PC-9 (cell line): ENCODE data around the gene SDSL. TPM values are rescaled to one million over a fixed set of nuclear protein-coding genes. Genes with fewer than 3 reads are reported as not detected.

Experiments
- BruUV-seq: library from RNA; stranded (reverse); fragments of 400-500 nt; replicated peaks from 2 replicates; lab custom pipeline; 2021; lab: Mats Ljungman, UMichigan
- CTCF ChIA-PET: fragments of 300-600 bp; sonication (Branson Sonifier 250); formaldehyde crosslinking; loops from one replicate; lab custom pipeline; 2022; ENCODE audit warnings: antibody characterized with exemption; lab: Charles Lee
- POLR2A ChIA-PET: fragments of 300-600 bp; sonication (Branson Sonifier 250); formaldehyde crosslinking; loops from one replicate; lab custom pipeline; 2022; ENCODE audit warnings: antibody characterized with exemption; ENCODE audit not compliant: unreplicated experiment; lab: Charles Lee
- DNase-seq, 2 experiments: peaks; one replicate each; pipeline versions ENCODE4 v3.0.0 to v3.0.0-alpha.2; 2015 to 2022; ENCODE audit warnings: mixed read lengths in 1 of 2
- H2AFZ ChIP-seq: fragments of 200-600 bp; sonication (generic); 2 replicates; pipeline ENCODE4 v1.8.1; 2017; ENCODE audit warnings: antibody characterized with exemption
- H3F3A ChIP-seq: fragments of 200-600 bp; sonication (generic); 2 replicates; pipeline ENCODE4 v1.8.1; 2017; ENCODE audit warnings: antibody characterized with exemption, mild to moderate bottlenecking, low read depth; ENCODE audit not compliant: insufficient read depth
- H3K27ac ChIP-seq: fragments of 200-600 bp; sonication (generic); 2 replicates; pipeline ENCODE4 v1.6.1; 2016; ENCODE audit warnings: mixed run types
- H3K27me3 ChIP-seq: fragments of 200-600 bp; sonication (generic); 2 replicates; pipeline ENCODE4 v1.6.1; 2016; ENCODE audit warnings: low read depth, mixed run types; ENCODE audit not compliant: insufficient read depth
- H3K36me3 ChIP-seq: fragments of 200-600 bp; sonication (generic); 2 replicates; pipeline ENCODE4 v1.6.1; 2016; ENCODE audit warnings: low read depth, mixed run types
- H3K4me1 ChIP-seq: fragments of 200-600 bp; sonication (generic); replicated peaks from 2 replicates; pipeline ENCODE4 v1.6.1; 2016; ENCODE audit warnings: mixed run types; ENCODE audit not compliant: insufficient read depth
- H3K4me2 ChIP-seq: fragments of 200-600 bp; sonication (generic); 2 replicates; pipeline ENCODE4 v1.6.1; 2017; ENCODE audit warnings: mixed run types
- H3K4me3 ChIP-seq: fragments of 200-600 bp; sonication (generic); 2 replicates; pipeline ENCODE4 v1.6.1; 2016; ENCODE audit warnings: mixed run types
- H3K79me2 ChIP-seq: fragments of 200-600 bp; sonication (generic); 2 replicates; pipeline ENCODE4 v1.6.1; 2017; ENCODE audit warnings: low read depth, mixed run types
- H3K9me2 ChIP-seq: fragments of 200-600 bp; sonication (generic); 2 replicates; pipeline ENCODE4 v1.8.1; 2017; ENCODE audit warnings: mild to moderate bottlenecking; ENCODE audit not compliant: insufficient read depth
- H3K9me3 ChIP-seq: fragments of 200-600 bp; sonication (generic); 2 replicates; pipeline ENCODE4 v1.8.1; 2016; ENCODE audit warnings: low read depth; ENCODE audit not compliant: insufficient read depth
- H4K20me1 ChIP-seq: fragments of 200-600 bp; sonication (generic); 2 replicates; pipeline ENCODE4 v1.8.1; 2017; ENCODE audit not compliant: insufficient read depth
- EZH2 ChIP-seq: fragments of 200-600 bp; sonication (generic); IDR thresholded peaks from 2 replicates; pipeline ENCODE4 v1.8.0; 2017; ENCODE audit warnings: antibody characterized with exemption, low read depth
- intact Hi-C: fragments of 100-400 bp; cut with micrococcal nuclease; formaldehyde crosslinking; loops from one replicate; pipeline ENCODE4 v1.10.0; 2022; ENCODE audit not compliant: unreplicated experiment
- total RNA-seq: library from RNA; stranded (reverse); gene quantifications from 2 replicates; pipeline ENCODE4 v1.2.3, GENCODE V29; 2021
- TF ChIP-seq, protein P1 (sequence below): fragments of 200-600 bp; sonication (generic); conservative IDR thresholded peaks from 2 replicates; pipeline ENCODE4 v1.6.1; 2017; ENCODE audit warnings: mixed run types, antibody characterized with exemption, mild to moderate bottlenecking, moderate library complexity

Gene SDSL
- total RNA-seq, 1 experiment from 2014 or later: 14.2 TPM

DNA sequence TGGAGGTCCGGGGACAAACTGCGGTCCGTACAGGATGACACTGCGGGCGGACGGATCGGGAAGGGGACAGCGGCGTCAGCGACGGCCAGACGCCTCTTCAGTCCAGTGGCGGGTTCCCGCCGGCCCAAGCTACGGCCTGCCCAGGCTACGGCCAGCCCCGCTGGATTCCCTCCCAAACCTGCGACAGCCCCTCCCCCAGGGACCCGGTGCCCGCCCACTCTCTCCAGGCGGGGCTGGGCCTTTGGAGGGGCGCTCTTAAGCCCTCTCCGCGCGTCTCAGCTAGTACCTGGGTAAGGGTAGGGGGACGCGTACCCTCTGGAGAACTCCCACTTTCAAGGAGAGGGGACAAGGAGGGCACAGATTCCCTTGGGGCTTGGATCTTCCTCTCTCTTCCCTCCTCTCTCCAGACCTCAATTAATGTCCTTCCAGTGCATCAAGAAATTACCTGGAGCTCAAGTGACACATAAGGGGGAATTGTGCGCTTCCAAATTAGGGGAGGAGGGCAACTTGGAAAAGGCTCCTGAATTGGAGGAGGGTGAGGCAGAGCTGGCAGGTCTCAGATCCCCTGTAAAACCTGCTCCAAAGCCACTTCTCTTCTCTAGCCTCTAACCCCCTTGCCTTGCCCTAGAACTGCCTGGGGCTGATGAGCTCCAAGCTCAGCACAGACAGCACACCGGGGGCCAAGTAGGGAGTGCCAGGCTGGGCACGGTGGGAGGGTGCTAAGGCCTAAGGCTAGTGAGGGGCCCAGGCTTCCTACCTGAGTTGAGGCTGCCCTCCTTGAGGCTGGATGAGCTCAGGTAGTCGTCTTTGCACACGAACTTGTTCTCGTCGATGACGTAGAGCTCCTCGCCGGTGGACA, 46.4 kb downstream of the SDSL start:
- H3K9me2 ChIP-seq: no peaks in the 10 kb centered on the region

DNA sequence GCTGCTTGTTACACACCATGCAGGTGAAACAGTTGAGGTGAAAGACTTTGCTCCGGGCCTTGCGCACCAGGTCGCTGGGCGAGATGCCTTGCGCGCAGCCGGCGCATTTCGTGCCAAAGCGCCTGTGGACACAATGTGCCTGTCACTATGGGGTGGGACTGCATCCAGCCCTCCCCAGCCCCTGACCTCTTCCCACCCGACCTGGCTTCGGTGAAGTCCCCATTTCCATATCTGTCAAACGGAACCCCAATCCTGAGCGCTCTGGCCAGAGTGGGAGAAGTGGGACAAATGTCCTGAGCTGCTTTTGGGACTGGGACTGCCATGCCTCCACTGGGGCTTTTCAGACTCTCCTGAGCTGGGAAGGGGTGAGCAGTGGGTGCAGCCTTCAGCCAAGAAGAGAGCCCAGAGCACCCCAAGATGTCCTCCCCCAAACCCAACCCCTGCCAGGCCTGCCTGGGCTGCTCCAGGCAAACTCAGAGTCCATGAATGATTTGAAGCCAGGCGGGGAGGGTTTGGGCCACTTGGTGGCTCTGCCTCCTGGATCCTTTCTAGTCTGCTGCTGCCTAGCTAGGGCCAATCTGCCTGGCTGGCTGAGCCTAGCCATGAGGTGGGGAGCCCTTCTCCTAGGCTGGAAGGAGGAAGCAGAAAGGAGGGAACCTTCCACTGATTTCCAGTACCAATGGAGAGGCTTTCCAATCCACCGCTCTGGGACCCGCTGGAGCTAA, 47.2 kb downstream of the SDSL start:
- ChIA-PET POLR2A (no interaction called here), CTCF (interaction anchor here (0.6 kb wide), 1 partner anchor 29 kb away, joined by 3 read pairs; no protein-coding TSS in a partner anchor)
- Histone ChIP-seq H3K27me3 (peaks cover 90% of the 10 kb centered on the region), H3K4me1 (no peaks in the 10 kb centered on the region), H3K36me3 (no peaks in the 10 kb centered on the region), H3K79me2 (no peaks in the 10 kb centered on the region), H3K9me3 (no peaks in the 10 kb centered on the region), H2AFZ (no peak overlapping the region), H3K4me2 (no peak overlapping the region), H4K20me1 (no peaks in the 10 kb centered on the region), H3K4me3 (no peak overlapping the region), H3F3A (no peaks in the 10 kb centered on the region), H3K27ac (no peak overlapping the region), H3K9me2 (no peaks in the 10 kb centered on the region)
- intact Hi-C loops: loop anchor here (10.0 kb wide), 1 partner anchor 115 kb away; no protein-coding TSS in a partner anchor
- DNase-seq: no peak
- TF ChIP-seq, protein P1, sequence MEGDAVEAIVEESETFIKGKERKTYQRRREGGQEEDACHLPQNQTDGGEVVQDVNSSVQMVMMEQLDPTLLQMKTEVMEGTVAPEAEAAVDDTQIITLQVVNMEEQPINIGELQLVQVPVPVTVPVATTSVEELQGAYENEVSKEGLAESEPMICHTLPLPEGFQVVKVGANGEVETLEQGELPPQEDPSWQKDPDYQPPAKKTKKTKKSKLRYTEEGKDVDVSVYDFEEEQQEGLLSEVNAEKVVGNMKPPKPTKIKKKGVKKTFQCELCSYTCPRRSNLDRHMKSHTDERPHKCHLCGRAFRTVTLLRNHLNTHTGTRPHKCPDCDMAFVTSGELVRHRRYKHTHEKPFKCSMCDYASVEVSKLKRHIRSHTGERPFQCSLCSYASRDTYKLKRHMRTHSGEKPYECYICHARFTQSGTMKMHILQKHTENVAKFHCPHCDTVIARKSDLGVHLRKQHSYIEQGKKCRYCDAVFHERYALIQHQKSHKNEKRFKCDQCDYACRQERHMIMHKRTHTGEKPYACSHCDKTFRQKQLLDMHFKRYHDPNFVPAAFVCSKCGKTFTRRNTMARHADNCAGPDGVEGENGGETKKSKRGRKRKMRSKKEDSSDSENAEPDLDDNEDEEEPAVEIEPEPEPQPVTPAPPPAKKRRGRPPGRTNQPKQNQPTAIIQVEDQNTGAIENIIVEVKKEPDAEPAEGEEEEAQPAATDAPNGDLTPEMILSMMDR: no peak
- TF ChIP-seq EZH2: no peak
- no TSS peak for BruUV-seq

More for the DNA sequence above, 46.4 kb downstream of the SDSL start:
- peak in 1 of 2 experiments; percentile 18 for DNase-seq
- Histone ChIP-seq H3K4me1 (no peaks in the 10 kb centered on the region), H3K79me2 (no peaks in the 10 kb centered on the region), H3K27me3 (peaks cover 84% of the 10 kb centered on the region), H3K36me3 (no peaks in the 10 kb centered on the region), H3K4me3 (no peak overlapping the region), H4K20me1 (no peaks in the 10 kb centered on the region), H3K4me2 (no peak overlapping the region), H3K27ac (no peak overlapping the region), H3F3A (no peaks in the 10 kb centered on the region), H2AFZ (no peak overlapping the region), H3K9me3 (no peaks in the 10 kb centered on the region)
- ChIA-PET CTCF (interaction anchor here (0.6 kb wide), 1 partner anchor 28 kb away, joined by 3 read pairs; no protein-coding TSS in a partner anchor), POLR2A (interaction anchor here (0.8 kb wide), 1 partner anchor 303 kb away, joined by 4 read pairs; no protein-coding TSS in a partner anchor)
- intact Hi-C loops: loop anchor here (10.0 kb wide), 1 partner anchor 116 kb away; no protein-coding TSS in a partner anchor
- TF ChIP-seq, protein P1: no peak
- TF ChIP-seq EZH2: no peak
- no TSS peak for BruUV-seq

DNA sequence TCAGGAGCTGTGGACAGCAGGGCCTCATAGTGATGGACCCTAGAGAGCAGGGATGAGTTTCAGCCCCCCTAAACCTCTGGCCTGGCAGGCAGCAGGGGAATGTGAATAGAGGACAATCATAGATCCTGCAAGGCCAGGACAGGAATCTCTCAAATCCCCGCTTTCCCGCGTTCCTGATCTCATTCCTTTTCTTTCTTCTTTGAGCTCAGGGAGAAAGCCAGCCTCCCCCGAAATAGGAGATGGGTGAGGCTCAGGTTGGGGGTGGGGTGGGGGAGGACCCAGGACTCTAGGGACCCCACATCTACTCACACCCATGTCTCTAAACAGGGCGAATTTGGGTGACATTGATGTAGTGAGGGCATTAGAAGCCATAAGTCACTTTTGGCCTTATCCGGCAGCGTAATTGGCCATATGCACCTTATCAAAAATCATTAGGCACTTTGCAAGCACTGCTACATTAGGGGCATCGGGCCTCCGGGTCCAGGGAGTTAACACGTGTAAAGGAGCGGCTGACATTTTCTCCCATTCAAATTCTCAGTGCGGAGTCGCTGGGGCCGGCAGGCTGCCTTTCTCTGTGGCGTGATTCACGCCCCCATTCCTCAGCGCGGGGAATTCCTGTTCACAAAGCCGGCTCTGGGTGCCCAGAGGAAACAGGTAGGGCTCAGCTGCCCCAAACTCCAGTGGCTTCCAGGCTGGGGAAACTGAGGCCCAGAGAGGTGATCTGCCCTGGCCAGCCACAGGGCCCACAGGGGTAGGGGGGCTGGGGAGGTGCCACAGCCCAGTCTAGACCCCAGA, 48.0 kb downstream of the SDSL start:
- Histone ChIP-seq H3K27ac (no peak overlapping the region), H3K36me3 (no peaks in the 10 kb centered on the region), H3K4me3 (no peak overlapping the region), H3K9me2 (no peaks in the 10 kb centered on the region), H3K9me3 (no peaks in the 10 kb centered on the region), H3K27me3 (peaks cover 90% of the 10 kb centered on the region), H3K4me1 (no peaks in the 10 kb centered on the region), H3F3A (no peaks in the 10 kb centered on the region), H4K20me1 (no peaks in the 10 kb centered on the region), H3K4me2 (no peak overlapping the region), H2AFZ (no peak overlapping the region), H3K79me2 (no peaks in the 10 kb centered on the region)
- intact Hi-C loops: loop anchor here (10.0 kb wide), 1 partner anchor 115 kb away; no protein-coding TSS in a partner anchor
- BruUV-seq: no TSS peak
- CTCF ChIA-PET: no interaction called here
- POLR2A ChIA-PET: no interaction called here
- no peak for TF ChIP-seq EZH2
- TF ChIP-seq, protein P1: no peak
- DNase-seq: no peak
